HCT116 (cell line): ENCODE data around the gene JSRP1. TPM values are rescaled to one million over a fixed set of nuclear protein-coding genes. Genes with fewer than 3 reads are reported as not detected.

Source experiments
- ATAC-seq: fragments of 200-7000 bp; cut with Tn5 transposase; 2 replicates; pipeline ENCODE4 v1.9.1; 2020; ENCODE audit warnings: mild to moderate bottlenecking, moderate library complexity
- BruUV-seq: library from RNA; stranded (reverse); fragments of 400-500 nt; replicated peaks from 2 replicates; lab custom pipeline; 2021; lab: Mats Ljungman, UMichigan
- CTCF ChIA-PET: fragments of 300-600 bp; sonication (Branson Sonifier 250); formaldehyde crosslinking; loops from one replicate; lab custom pipeline; 2021; ENCODE audit warnings: antibody characterized with exemption; lab: Charles Lee
- POLR2A ChIA-PET: fragments of 300-600, 350-600 bp; sonication (Branson Sonifier 250); formaldehyde crosslinking; loops from one replicate; lab custom pipeline; 2021; ENCODE audit warnings: antibody characterized with exemption; lab: Charles Lee
- RAD21 ChIA-PET, 2 experiments: fragments of 300-600 bp; sonication (Branson Sonifier 250); formaldehyde crosslinking; loops; one replicate each; lab custom pipeline; 2023; ENCODE audit warnings: low total read pairs in 2 of 2; ENCODE audit not compliant: uncharacterized antibody in 2 of 2, unreplicated experiment in 2 of 2, low non-redundant PET in 1 of 2; lab: Charles Lee
- DNase-seq: peaks from one replicate; pipeline ENCODE4 v3.0.0-alpha.2; 2010; ENCODE audit warnings: low read depth, low spot score
- H2AFZ ChIP-seq: fragments of 200-600 bp; shearing (Covaris generic), sonication (generic); 2 replicates; pipeline ENCODE4 v1.6.1; 2017; ENCODE audit warnings: low read depth, mixed run types, mixed read lengths, antibody characterized with exemption, low read length; ENCODE audit not compliant: poor library complexity, severe bottlenecking
- H3K27ac ChIP-seq: 2 replicates; pipeline ENCODE4 v1.5.1; 2012; ENCODE audit warnings: low read depth, low read length
- H3K27me3 ChIP-seq: fragments of 200-600 bp; sonication (generic); 2 replicates; pipeline ENCODE4 v1.6.1; 2016; ENCODE audit warnings: mixed run types, low read length, mixed read lengths; ENCODE audit not compliant: insufficient read depth
- H3K36me3 ChIP-seq, 2 experiments: fragments of 200-500 bp in 1 of 2; fragments of 200-600 bp in 1 of 2; sonication (Bioruptor generic) in 1 of 2; sonication (generic) in 1 of 2; 2 replicates each; pipeline versions ENCODE4 v1.5.1 to v1.6.1; 2014 to 2016; ENCODE audit warnings: low read length in 2 of 2, inconsistent platforms in 1 of 2, mixed read lengths in 1 of 2, mixed run types in 1 of 2; ENCODE audit not compliant: insufficient read depth in 2 of 2, control insufficient read depth in 1 of 2
- H3K4me1 ChIP-seq, 2 experiments: fragments of 200-600 bp in 1 of 2; sonication (generic) in 1 of 2; 2 replicates each; pipeline versions ENCODE4 v1.5.1 to v1.6.1; 2012 to 2017; ENCODE audit warnings: low read length in 2 of 2, inconsistent platforms in 1 of 2, mild to moderate bottlenecking in 1 of 2, mixed read lengths in 1 of 2, mixed run types in 1 of 2, moderate library complexity in 1 of 2; ENCODE audit not compliant: insufficient read depth in 2 of 2, control insufficient read depth in 1 of 2
- H3K4me2 ChIP-seq: fragments of 200-600 bp; sonication (generic); 2 replicates; pipeline ENCODE4 v1.6.1; 2017; ENCODE audit warnings: mixed run types, low read length, mixed read lengths
- H3K4me3 ChIP-seq, 2 experiments: fragments of 200-600 bp in 1 of 2; sonication (generic) in 1 of 2; replicated peaks in 1 of 2; 2 replicates each; pipeline ENCODE4 v1.5.1; 2011 to 2016; ENCODE audit warnings: low read length in 2 of 2, control low read depth in 1 of 2, low read depth in 1 of 2, mild to moderate bottlenecking in 1 of 2, mixed read lengths in 1 of 2, mixed run types in 1 of 2
- H3K79me2 ChIP-seq: fragments of 200-600 bp; sonication (generic); 2 replicates; pipeline ENCODE4 v1.6.1; 2017; ENCODE audit warnings: mild to moderate bottlenecking, mixed run types, low read length, moderate library complexity, mixed read lengths; ENCODE audit not compliant: insufficient read depth
- H3K9ac ChIP-seq: fragments of 200-600 bp; sonication (generic); 2 replicates; pipeline ENCODE4 v1.6.1; 2016; ENCODE audit warnings: low read length, mixed read lengths
- H3K9me2 ChIP-seq: fragments of 200-600 bp; sonication (generic), shearing (Covaris generic); 2 replicates; pipeline ENCODE4 v1.6.1; 2017; ENCODE audit warnings: mixed run types, mild to moderate bottlenecking, moderate library complexity; ENCODE audit not compliant: insufficient read depth
- H3K9me3 ChIP-seq, 2 experiments: fragments of 200-500 bp in 1 of 2; fragments of 200-600 bp in 1 of 2; sonication (Bioruptor generic) in 1 of 2; sonication (generic) in 1 of 2; 2 replicates each; pipeline ENCODE4 v1.6.1; 2014 to 2017; ENCODE audit warnings: low read length in 2 of 2, mixed read lengths in 2 of 2, inconsistent platforms in 1 of 2, low read depth in 1 of 2, mild to moderate bottlenecking in 1 of 2, mixed run types in 1 of 2, moderate library complexity in 1 of 2; ENCODE audit not compliant: control insufficient read depth in 1 of 2, insufficient read depth in 1 of 2
- H4K20me1 ChIP-seq: fragments of 200-600 bp; sonication (generic), shearing (Covaris generic); 2 replicates; pipeline ENCODE4 v1.6.1; 2017; ENCODE audit warnings: mixed run types, mild to moderate bottlenecking, moderate library complexity; ENCODE audit not compliant: insufficient read depth
- ATF3 ChIP-seq: IDR thresholded peaks from 2 replicates; pipeline ENCODE4 v1.6.1; 2012
- CBX3 ChIP-seq: IDR thresholded peaks from 2 replicates; pipeline ENCODE4 v1.6.1; 2012; ENCODE audit warnings: low read depth
- EGR1 ChIP-seq: IDR thresholded peaks from 2 replicates; pipeline ENCODE4 v1.6.1; 2012; ENCODE audit warnings: low read depth
- EZH2phosphoT487 ChIP-seq: fragments of 200-600 bp; IDR thresholded peaks from 2 replicates; pipeline ENCODE4 v1.6.1; 2018; ENCODE audit warnings: antibody characterized with exemption, borderline replicate concordance
- POLR2AphosphoS5 ChIP-seq: IDR thresholded peaks from 2 replicates; pipeline ENCODE4 v1.6.1; 2011; ENCODE audit warnings: mild to moderate bottlenecking, low read depth, low read length, moderate library complexity
- RAD21 ChIP-seq: IDR thresholded peaks from 2 replicates; pipeline ENCODE4 v1.6.1; 2012; ENCODE audit warnings: low read depth, mild to moderate bottlenecking
- REST ChIP-seq: IDR thresholded peaks from 2 replicates; pipeline ENCODE4 v1.6.1; 2012; ENCODE audit warnings: low read depth
- SRF ChIP-seq: IDR thresholded peaks from 2 replicates; pipeline ENCODE4 v1.6.1; 2012; ENCODE audit warnings: low read depth
- ZFX ChIP-seq: fragments of 450-650 bp; IDR thresholded peaks from 2 replicates; pipeline ENCODE4 v1.6.1; 2017
- ZNF274 ChIP-seq: fragments of 200-500 bp; sonication (Bioruptor generic); IDR thresholded peaks from 2 replicates; pipeline ENCODE4 v1.6.1; 2014; ENCODE audit warnings: mild to moderate bottlenecking, low read depth, low read length, inconsistent platforms
- intact Hi-C: fragments of 100-400 bp; cut with micrococcal nuclease; formaldehyde crosslinking; loops from 2 replicates; pipeline ENCODE4 v1.10.0; 2022
- total RNA-seq: library from RNA; stranded (reverse); gene quantifications from one replicate; pipeline ENCODE4 v1.2.1, GENCODE V29; 2021; ENCODE audit not compliant: unreplicated experiment

The JSRP1 gene
- total RNA-seq, 1 experiment from 2014 or later, result 0.30 TPM

- RAD21 ChIA-PET, result no interaction called here
- intact Hi-C loops, result no loop called here
These were observed 4.0 kb downstream of the JSRP1 start for GRCh38 chr19:2252055-2252796.

More at GRCh38 chr19:2252055-2252796, 4.0 kb downstream of the JSRP1 start:
- Histone ChIP-seq H3K36me3 (peaks cover 5 to 6% of the 10 kb centered on the region in 2 experiments; a peak in 3 of 4 replicates), H2AFZ (no peak overlapping the region), H3K4me2 (no peak overlapping the region), H3K9me3 (no peaks in the 10 kb centered on the region), H3K79me2 (no peaks in the 10 kb centered on the region), H3K4me1 (0 out of 4 replicates have a peak, but pooled peaks cover 0 to 2% of the 10 kb centered on the region in 2 experiments)
- ATAC-seq (no peak), DNase-seq (no peak)
- no TSS peak for BruUV-seq
- no peak for TF ChIP-seq SRF
- no peak for TF ChIP-seq CBX3
- no peak for TF ChIP-seq ATF3
- TF ChIP-seq ZFX, result no peak
- no peak for TF ChIP-seq RAD21
- TF ChIP-seq EGR1, result no peak
- TF ChIP-seq REST, result no peak
- TF ChIP-seq EZH2phosphoT487, result no peak
- TF ChIP-seq POLR2AphosphoS5, result no peak
- TF ChIP-seq ZNF274, result no peak
- TF ChIP-seq, all 23 proteins: peak for 0
- POLR2A ChIA-PET, result no interaction called here
- Histone ChIP-seq H3K9me2 (no peaks in the 10 kb centered on the region), H3K9ac (no peak overlapping the region), H3K4me3 (no peak overlapping the region), H3K27ac (no peak overlapping the region), H3K27me3 (no peaks in the 10 kb centered on the region), H4K20me1 (no peaks in the 10 kb centered on the region)
- CTCF ChIA-PET, result no interaction called here
